ENCODE data around the gene MMS19. TPM values are rescaled to one million over a fixed set of nuclear protein-coding genes. Genes with fewer than 3 reads are reported as not detected.

MMS19 gene
- total and polyA plus RNA-seq, 2 donors from 2014 or later: 49.7 to 56.1 TPM

DNA sequence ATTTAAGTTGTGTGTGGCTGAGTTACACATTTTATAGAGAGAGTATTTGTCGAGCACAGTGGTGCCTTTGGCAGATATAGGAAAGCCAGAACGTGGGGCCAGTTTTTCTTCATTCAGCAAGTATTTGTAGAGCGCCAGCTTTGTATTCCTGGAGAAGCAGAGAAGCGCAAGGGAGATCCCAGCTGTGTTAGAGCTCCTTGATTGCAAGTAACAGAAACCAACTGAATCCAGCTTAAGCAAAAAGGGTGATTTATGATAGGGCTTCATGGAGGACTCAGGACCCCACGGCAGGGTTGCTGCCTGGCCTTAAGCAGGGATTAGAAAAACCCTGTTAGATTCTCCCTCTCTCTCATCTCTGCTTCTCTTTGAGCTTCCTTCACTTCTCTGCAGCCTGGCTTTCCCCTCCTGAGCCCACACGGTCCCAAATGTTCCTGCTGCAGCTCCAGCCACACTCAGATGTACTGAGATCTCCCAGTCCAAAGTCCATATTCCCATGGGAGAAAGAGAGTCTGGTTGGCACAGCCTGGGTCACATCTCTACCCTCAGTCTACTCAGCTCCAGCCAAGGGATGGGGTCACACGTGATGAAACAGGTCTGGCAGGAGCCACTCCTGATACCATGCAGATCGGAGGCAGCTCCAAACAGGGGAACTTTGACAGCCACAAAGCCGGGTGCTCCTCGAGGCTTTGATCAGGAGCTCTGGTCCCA lies 17.2 kb upstream of the MMS19 start:
- TF ChIP-seq, protein P1, sequence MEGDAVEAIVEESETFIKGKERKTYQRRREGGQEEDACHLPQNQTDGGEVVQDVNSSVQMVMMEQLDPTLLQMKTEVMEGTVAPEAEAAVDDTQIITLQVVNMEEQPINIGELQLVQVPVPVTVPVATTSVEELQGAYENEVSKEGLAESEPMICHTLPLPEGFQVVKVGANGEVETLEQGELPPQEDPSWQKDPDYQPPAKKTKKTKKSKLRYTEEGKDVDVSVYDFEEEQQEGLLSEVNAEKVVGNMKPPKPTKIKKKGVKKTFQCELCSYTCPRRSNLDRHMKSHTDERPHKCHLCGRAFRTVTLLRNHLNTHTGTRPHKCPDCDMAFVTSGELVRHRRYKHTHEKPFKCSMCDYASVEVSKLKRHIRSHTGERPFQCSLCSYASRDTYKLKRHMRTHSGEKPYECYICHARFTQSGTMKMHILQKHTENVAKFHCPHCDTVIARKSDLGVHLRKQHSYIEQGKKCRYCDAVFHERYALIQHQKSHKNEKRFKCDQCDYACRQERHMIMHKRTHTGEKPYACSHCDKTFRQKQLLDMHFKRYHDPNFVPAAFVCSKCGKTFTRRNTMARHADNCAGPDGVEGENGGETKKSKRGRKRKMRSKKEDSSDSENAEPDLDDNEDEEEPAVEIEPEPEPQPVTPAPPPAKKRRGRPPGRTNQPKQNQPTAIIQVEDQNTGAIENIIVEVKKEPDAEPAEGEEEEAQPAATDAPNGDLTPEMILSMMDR (IDR thresholded peaks at IDR 0.05; ENCODE audit: borderline replicate concordance, extremely low read depth, insufficient read depth): no peak
- FAIRE-seq (no peak), DNase-seq (peak in 1 of 5 donors; percentile 47)
- no peak overlapping the region for H3K9ac ChIP-seq (ENCODE audit: low read length in 3 of 3)
- H3K36me3 ChIP-seq (ENCODE audit: control insufficient read depth in 2 of 3, insufficient read depth in 3 of 3, low read length in 3 of 3): no peaks in the 10 kb centered on the region
- peaks cover 6 to 14% (median 6%) of the 10 kb centered on the region in 3 donors for H3K4me1 ChIP-seq (ENCODE audit: control insufficient read depth in 2 of 3, insufficient read depth in 2 of 3, low read depth in 1 of 3, low read length in 3 of 3)
- H3K27me3 ChIP-seq (ENCODE audit: control insufficient read depth, insufficient read depth, low read length): no peaks in the 10 kb centered on the region
- H3K27ac ChIP-seq (ENCODE audit: low read depth in 2 of 2, low read length in 2 of 2): no peak overlapping the region
- H3K4me3 ChIP-seq (ENCODE audit: low read length in 3 of 3): no peak overlapping the region
- no peaks in the 10 kb centered on the region for H3K9me3 ChIP-seq (ENCODE audit: control insufficient read depth in 2 of 3, insufficient read depth in 1 of 3, low read length in 3 of 3)
- intact Hi-C loops (cut with DNase I): no loop called here

DNA sequence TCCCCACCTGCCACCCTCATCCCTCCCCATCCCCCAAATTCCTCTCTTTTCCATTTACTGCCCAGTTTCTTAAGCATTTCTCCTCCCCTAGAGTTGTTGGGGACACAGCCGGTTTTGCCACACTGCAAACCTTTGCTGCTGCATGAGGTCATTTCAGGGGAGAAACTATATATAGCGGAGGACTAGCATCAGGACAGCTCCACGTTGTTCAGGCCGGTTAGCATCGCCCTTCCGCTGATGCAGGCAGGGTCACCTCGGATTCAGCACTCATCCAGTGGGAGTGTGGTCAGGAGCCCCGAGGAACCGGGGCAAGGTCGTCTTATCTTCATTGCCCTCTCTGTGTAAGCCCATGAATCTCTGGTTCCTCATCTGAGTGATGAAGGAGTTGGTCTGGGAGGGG lies 16.1 kb upstream of the MMS19 start:
- no peak overlapping the region for H3K9ac ChIP-seq (ENCODE audit: low read length in 3 of 3)
- peaks cover 6 to 12% (median 6%) of the 10 kb centered on the region in 3 donors for H3K4me1 ChIP-seq (ENCODE audit: control insufficient read depth in 2 of 3, insufficient read depth in 2 of 3, low read depth in 1 of 3, low read length in 3 of 3)
- TF ChIP-seq, protein P1 (IDR thresholded peaks at IDR 0.05; ENCODE audit: borderline replicate concordance, extremely low read depth, insufficient read depth): no peak
- no peaks in the 10 kb centered on the region for H3K9me3 ChIP-seq (ENCODE audit: control insufficient read depth in 2 of 3, insufficient read depth in 1 of 3, low read length in 3 of 3)
- H3K27me3 ChIP-seq (ENCODE audit: control insufficient read depth, insufficient read depth, low read length): no peaks in the 10 kb centered on the region
- DNase-seq: no peak
- H3K27ac ChIP-seq (ENCODE audit: low read depth in 2 of 2, low read length in 2 of 2): no peak overlapping the region
- intact Hi-C loops (cut with DNase I): no loop called here
- H3K4me3 ChIP-seq (ENCODE audit: low read length in 3 of 3): no peak overlapping the region
- no peaks in the 10 kb centered on the region for H3K36me3 ChIP-seq (ENCODE audit: control insufficient read depth in 2 of 3, insufficient read depth in 3 of 3, low read length in 3 of 3)
- FAIRE-seq: no peak

DNA sequence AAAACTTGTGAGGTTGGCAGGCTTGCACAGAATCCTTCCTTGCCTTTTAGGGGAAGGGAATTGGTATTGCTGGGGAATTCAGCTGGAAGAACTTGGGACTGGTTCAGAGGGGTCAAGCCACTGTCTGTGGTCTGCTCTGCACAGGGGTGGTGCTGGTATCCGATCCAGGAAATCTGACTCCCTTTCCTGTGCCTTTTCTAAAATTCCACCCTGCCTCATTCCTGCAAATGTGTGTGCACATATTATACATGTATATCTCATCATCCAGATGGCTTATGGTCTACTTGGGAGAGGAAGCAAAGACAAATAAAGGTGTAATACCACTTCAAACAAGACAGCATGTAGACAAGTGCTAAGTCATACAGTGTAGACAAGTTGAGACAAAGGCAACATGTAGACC lies 14.8 kb upstream of the MMS19 start:
- H3K4me3 ChIP-seq (ENCODE audit: low read length in 3 of 3): no peak overlapping the region
- no peaks in the 10 kb centered on the region for H3K36me3 ChIP-seq (ENCODE audit: control insufficient read depth in 2 of 3, insufficient read depth in 3 of 3, low read length in 3 of 3)
- intact Hi-C loops (cut with DNase I): no loop called here
- TF ChIP-seq, protein P1 (IDR thresholded peaks at IDR 0.05; ENCODE audit: borderline replicate concordance, extremely low read depth, insufficient read depth): no peak
- peak in 1 of 5 donors; percentile 7 for DNase-seq
- no peak overlapping the region for H3K27ac ChIP-seq (ENCODE audit: low read depth in 2 of 2, low read length in 2 of 2)
- H3K9me3 ChIP-seq (ENCODE audit: control insufficient read depth in 2 of 3, insufficient read depth in 1 of 3, low read length in 3 of 3): no peaks in the 10 kb centered on the region
- no peak overlapping the region for H3K9ac ChIP-seq (ENCODE audit: low read length in 3 of 3)
- no peak for FAIRE-seq
- no peaks in the 10 kb centered on the region for H3K27me3 ChIP-seq (ENCODE audit: control insufficient read depth, insufficient read depth, low read length)
- peaks cover 0 to 7% (median 6%) of the 10 kb centered on the region in 3 donors for H3K4me1 ChIP-seq (ENCODE audit: control insufficient read depth in 2 of 3, insufficient read depth in 2 of 3, low read depth in 1 of 3, low read length in 3 of 3)
